HG03442 (cell line): ENCODE results near the gene KCNT1.

Experiments
- ATAC-seq: cut with Tn5 transposase; IDR thresholded peaks from one replicate; pipeline ENCODE4 v1.9.1; 2021; ENCODE audit warnings: mild to moderate bottlenecking, moderate library complexity; ENCODE audit not compliant: unreplicated experiment

Gene KCNT1

GRCh38 chr9:135840539-135840938, 138.6 kb downstream of the KCNT1 start:
- ATAC-seq, result no peak
